Calu3 (cell line): ENCODE measurements around the gene NXPH4. TPM values are rescaled to one million over a fixed set of nuclear protein-coding genes. Genes with fewer than 3 reads are reported as not detected.

ENCODE experiments used
- BruUV-seq: library from RNA; stranded (reverse); fragments of 400-500 nt; replicated peaks from 2 replicates; lab custom pipeline; 2021; lab: Mats Ljungman, UMichigan
- CTCF ChIA-PET: fragments of 300-600 bp; sonication (Branson Sonifier 250); formaldehyde crosslinking; loops from one replicate; lab custom pipeline; 2022; ENCODE audit warnings: antibody characterized with exemption; lab: Charles Lee
- DNase-seq: peaks from one replicate; pipeline ENCODE4 v3.0.0; 2022
- H3K27ac Mint-ChIP-seq: one replicate; pipeline ENCODE4 v1.8.0; 2022; ENCODE audit warnings: mixed read lengths; ENCODE audit not compliant: unreplicated experiment
- H3K27me3 Mint-ChIP-seq: one replicate; pipeline ENCODE4 v1.8.0; 2022; ENCODE audit warnings: mixed read lengths; ENCODE audit not compliant: unreplicated experiment
- H3K36me3 Mint-ChIP-seq: one replicate; pipeline ENCODE4 v1.8.0; 2022; ENCODE audit warnings: mild to moderate bottlenecking, moderate library complexity, mixed read lengths; ENCODE audit not compliant: insufficient read depth, unreplicated experiment
- H3K4me1 Mint-ChIP-seq: one replicate; pipeline ENCODE4 v1.8.0; 2022; ENCODE audit warnings: mild to moderate bottlenecking, low read depth, mixed read lengths; ENCODE audit not compliant: unreplicated experiment
- H3K4me3 Mint-ChIP-seq: one replicate; pipeline ENCODE4 v1.8.0; 2022; ENCODE audit warnings: mild to moderate bottlenecking, low read depth, moderate library complexity, mixed read lengths; ENCODE audit not compliant: unreplicated experiment
- H3K9me3 Mint-ChIP-seq: one replicate; pipeline ENCODE4 v1.8.0; 2022; ENCODE audit warnings: low read depth, mixed read lengths; ENCODE audit not compliant: unreplicated experiment
- CTCF ChIP-seq: fragments of 200-600 bp; IDR thresholded peaks from one replicate; pipeline ENCODE4 v1.8.0; 2022; ENCODE audit warnings: antibody characterized with exemption; ENCODE audit not compliant: unreplicated experiment
- intact Hi-C: fragments of 100-400 bp; cut with micrococcal nuclease; formaldehyde crosslinking; loops from one replicate; pipeline ENCODE4 v1.10.0; 2022; ENCODE audit not compliant: unreplicated experiment
- total RNA-seq: library from RNA; stranded (reverse); gene quantifications from 2 replicates; pipeline ENCODE4 v1.2.3, GENCODE V29; 2022

Gene NXPH4
- total RNA-seq, 1 experiment from 2014 or later: 4.1 TPM

- intact Hi-C loops: no loop called here
- Mint-ChIP-seq H3K9me3 (no peaks in the 10 kb centered on the region), H3K4me3 (no peak overlapping the region), H3K36me3 (peaks cover 31% of the 10 kb centered on the region), H3K27me3 (peaks cover 81% of the 10 kb centered on the region), H3K27ac (no peak overlapping the region), H3K4me1 (peaks cover 38% of the 10 kb centered on the region)
- CTCF ChIA-PET: interaction anchor here (1.0 kb wide), 1 partner anchor 18 kb away, joined by 3 read pairs; no protein-coding TSS in a partner anchor
- peak; percentile 56 for TF ChIP-seq CTCF
- BruUV-seq: no TSS peak
- DNase-seq: peak; percentile 63
Measured at GRCh38 chr12:57224973-57225679, 8.5 kb downstream of the NXPH4 start.

DNA sequence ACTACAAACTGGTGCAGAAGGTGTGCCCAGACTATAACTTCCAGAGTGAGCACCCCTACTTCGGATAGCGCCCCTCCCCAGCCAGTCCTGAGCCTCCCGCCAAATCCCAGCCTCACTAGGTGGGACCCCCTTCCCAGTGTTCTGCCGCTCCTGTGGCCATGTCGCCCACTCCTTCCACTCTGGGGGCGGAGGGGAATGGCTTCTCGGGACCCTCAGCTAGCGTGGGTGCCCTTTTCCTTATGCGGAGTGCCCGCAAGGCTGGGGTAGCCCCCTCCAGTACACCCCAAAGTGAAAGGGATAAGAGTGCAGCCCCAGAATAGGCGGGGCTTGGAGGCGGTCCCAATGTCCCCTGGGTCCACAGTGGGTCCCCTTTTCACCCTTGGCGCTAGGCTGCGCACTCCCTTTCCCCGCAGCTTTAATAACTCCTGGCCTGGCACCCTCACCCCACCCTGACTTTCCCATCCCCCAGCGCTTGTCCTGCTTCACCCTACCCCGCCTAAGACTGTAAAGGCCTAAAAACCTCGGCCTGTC lies 9.2 kb downstream of the NXPH4 start:
- H3K9me3 Mint-ChIP-seq: no peaks in the 10 kb centered on the region
- H3K27ac Mint-ChIP-seq: no peak overlapping the region
- intact Hi-C loops: no loop called here
- H3K27me3 Mint-ChIP-seq: peaks cover 75% of the 10 kb centered on the region
- H3K4me1 Mint-ChIP-seq: peaks cover 45% of the 10 kb centered on the region
- H3K4me3 Mint-ChIP-seq: no peak overlapping the region
- CTCF ChIA-PET: no interaction called here
- H3K36me3 Mint-ChIP-seq: peaks cover 37% of the 10 kb centered on the region
- no peak for TF ChIP-seq CTCF
- DNase-seq: no peak
- BruUV-seq: no TSS peak

DNA sequence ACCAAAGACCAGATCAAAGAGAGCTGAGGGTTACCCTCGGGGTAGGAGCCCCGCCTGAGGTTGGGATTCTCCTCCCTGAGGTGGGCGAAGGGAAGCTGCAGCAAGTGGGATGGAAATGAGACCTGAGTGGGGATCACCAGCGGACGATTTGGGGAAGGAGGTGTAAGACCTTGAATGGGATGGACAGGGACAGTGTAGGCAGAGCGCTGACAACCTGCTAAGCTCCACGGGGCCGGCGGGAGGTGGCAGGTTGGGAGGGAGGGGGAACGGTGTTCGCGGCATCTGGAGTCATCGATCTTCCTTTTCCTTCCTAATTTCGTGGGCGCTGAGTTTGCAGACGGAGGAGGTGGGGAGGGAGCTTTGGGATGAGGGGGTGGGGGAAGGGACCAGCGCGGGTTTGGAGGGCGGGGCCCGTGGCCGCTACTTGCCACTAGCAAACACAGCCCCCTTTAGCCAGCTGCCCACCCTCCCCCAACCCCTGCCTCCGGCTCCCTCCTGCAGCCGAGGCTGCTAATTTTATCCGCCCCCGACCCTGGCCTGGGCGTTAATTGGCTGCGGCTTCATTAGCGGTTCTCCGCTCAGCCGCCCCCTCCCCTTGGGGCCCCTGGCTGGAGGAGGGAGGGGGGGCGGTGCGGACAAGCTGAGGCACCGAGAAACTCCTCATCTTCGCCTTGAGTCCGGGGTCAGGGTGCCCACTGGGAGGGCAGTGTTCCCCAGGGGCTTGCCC lies 10.2 kb downstream of the NXPH4 start:
- CTCF ChIA-PET: interaction anchor here (0.5 to 1.2 kb wide), 3 partner anchors 12 to 475 kb away, joined by 3 to 4 read pairs (median 4); no protein-coding TSS in a partner anchor

More for the DNA sequence above, 10.2 kb downstream of the NXPH4 start:
- H3K9me3 Mint-ChIP-seq: no peaks in the 10 kb centered on the region
- H3K4me3 Mint-ChIP-seq: no peak overlapping the region
- H3K27me3 Mint-ChIP-seq: peaks cover 65% of the 10 kb centered on the region
- BruUV-seq: no TSS peak
- TF ChIP-seq CTCF: no peak
- H3K36me3 Mint-ChIP-seq: peaks cover 47% of the 10 kb centered on the region
- H3K4me1 Mint-ChIP-seq: peaks cover 45% of the 10 kb centered on the region
- no peak overlapping the region for H3K27ac Mint-ChIP-seq
- DNase-seq: no peak
- intact Hi-C loops: no loop called here
